GM10248 (cell line): Measurements from ENCODE around the gene NUP50.

Source experiments
- CTCF ChIA-PET: fragments of 300-600 bp; sonication (Branson Sonifier 250); formaldehyde crosslinking; extraction: SDS; loops from one replicate; lab custom pipeline; 2021; ENCODE audit warnings: antibody characterized with exemption; lab: Yijun Ruan, JAX
- POLR2A ChIA-PET: fragments of 350-650 bp; sonication (Branson Sonifier 250); formaldehyde crosslinking; extraction: SDS; loops from one replicate; lab custom pipeline; 2020; ENCODE audit warnings: antibody characterized with exemption; lab: Yijun Ruan, JAX
- DNase-seq: peaks from one replicate; pipeline ENCODE4 v3.0.0; 2012; ENCODE audit errors: extremely low spot score
- CTCF ChIP-seq: IDR thresholded peaks from 2 replicates; pipeline ENCODE4 v1.5.1; 2012; ENCODE audit warnings: mild to moderate bottlenecking, low read depth; ENCODE audit errors: extremely low read depth, missing control alignments, control extremely low read depth

The NUP50 gene

GRCh38 chr22:45212992-45213751, 49.4 kb downstream of the NUP50 start:
- TF ChIP-seq CTCF: no peak
- ChIA-PET CTCF (no interaction called here), POLR2A (no interaction called here)
- DNase-seq: no peak

- ChIA-PET CTCF (no interaction called here), POLR2A (no interaction called here)
- DNase-seq: no peak
- no peak for TF ChIP-seq CTCF
Observed at GRCh38 chr22:45216133-45217003, 52.6 kb downstream of the NUP50 start.

GRCh38 chr22:45217345-45217744, 53.6 kb downstream of the NUP50 start:
- POLR2A ChIA-PET: no interaction called here
- CTCF ChIA-PET: interaction anchor here (1.5 to 1.9 kb wide), 2 partner anchors 10 to 12 kb away, joined by 3 to 6 read pairs; no protein-coding TSS in a partner anchor
- TF ChIP-seq CTCF: no peak
- no peak for DNase-seq

- DNase-seq: no peak
- CTCF ChIA-PET: interaction anchor here (1.5 to 4.0 kb wide), 3 partner anchors 9 to 13 kb away, joined by 3 to 23 read pairs (median 6); no protein-coding TSS in a partner anchor
- POLR2A ChIA-PET: no interaction called here
- no peak for TF ChIP-seq CTCF
Observed at GRCh38 chr22:45217806-45218205, 54.1 kb downstream of the NUP50 start.

- CTCF ChIA-PET: interaction anchor here (1.5 to 4.0 kb wide), 3 partner anchors 9 to 14 kb away, joined by 3 to 23 read pairs (median 6); no protein-coding TSS in a partner anchor
- DNase-seq: peak; percentile 80
- TF ChIP-seq CTCF: no peak
- POLR2A ChIA-PET: no interaction called here
Observed at GRCh38 chr22:45218976-45219375, 55.3 kb downstream of the NUP50 start.

- TF ChIP-seq CTCF: no peak
- no peak for DNase-seq
- CTCF ChIA-PET: interaction anchor here (1.4 to 4.0 kb wide), 3 partner anchors 12 to 16 kb away, joined by 3 to 23 read pairs (median 16); no protein-coding TSS in a partner anchor
- POLR2A ChIA-PET: no interaction called here
Observed at GRCh38 chr22:45221201-45221600, 57.5 kb downstream of the NUP50 start.
